ENCODE results near the gene SMOC2. TPM values are rescaled to one million over a fixed set of nuclear protein-coding genes. Genes with fewer than 3 reads are reported as not detected.

Gene SMOC2
- total and polyA plus RNA-seq, 2 of the 13 experiments (the other 11 are each of a cell fraction or from before 2014, with no cell fraction given), result not detected

DNA sequence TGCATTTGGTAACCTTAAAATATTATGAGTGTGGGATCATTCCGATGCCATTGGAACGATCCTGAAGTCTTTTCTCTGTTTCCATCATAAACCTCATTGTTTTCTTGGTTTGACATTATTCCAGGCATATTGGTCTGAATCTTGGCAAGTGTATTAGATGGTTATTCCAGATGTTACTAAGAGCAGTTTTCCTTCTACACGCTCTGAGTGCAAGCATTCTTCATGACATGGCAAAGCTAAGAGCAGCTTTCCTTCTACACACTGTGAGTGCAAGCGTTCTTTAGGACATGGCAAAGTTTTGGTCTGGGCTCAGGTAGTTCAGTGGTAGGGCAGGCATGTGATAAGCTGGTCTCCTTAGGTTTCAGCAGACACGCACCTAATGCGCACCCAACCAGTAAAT, 53.0 kb downstream of the SMOC2 start:
- FAIRE-seq (no peak), ATAC-seq (no peak)
- WGBS (ENCODE audit: low lambda C conversion rate), result 27% methylated on average over 6 of the region's 6 CpGs

DNA sequence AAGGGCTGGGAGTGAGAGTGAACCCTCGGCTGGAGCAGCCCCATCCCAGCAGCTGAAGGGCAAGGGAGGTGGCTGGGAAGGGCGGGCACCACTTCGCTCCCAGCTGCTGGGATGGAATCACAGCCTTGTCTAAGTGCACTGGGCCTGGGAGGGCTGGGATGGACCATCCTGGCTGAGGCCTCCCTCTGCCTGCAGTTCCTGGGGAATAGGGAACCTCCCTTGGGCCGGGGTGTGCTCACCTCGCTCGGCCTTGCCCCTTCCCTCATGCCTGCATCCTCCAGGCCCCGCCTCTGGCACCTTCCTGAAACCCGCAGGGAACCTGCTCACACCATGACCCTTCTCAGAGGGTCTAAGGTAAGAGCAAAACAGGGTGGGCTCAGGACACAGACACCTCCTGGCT, 53.7 kb downstream of the SMOC2 start:
- no peak overlapping the region for H3K27ac ChIP-seq (ENCODE audit: extremely low read length, insufficient read depth, low read length)
- no peak overlapping the region for H2AFZ ChIP-seq (ENCODE audit: low read length)
- intact Hi-C loops (cut with micrococcal nuclease; ENCODE audit: unreplicated experiment), result no loop called here
- ATAC-seq, result no peak
- H3K36me3 ChIP-seq (replicated peaks in 1 of 2; ENCODE audit: control insufficient read depth in 1 of 2, insufficient read depth in 2 of 2, low read length in 2 of 2), result no peaks in the 10 kb centered on the region
- no peaks in the 10 kb centered on the region for H3K79me2 ChIP-seq (ENCODE audit: insufficient read depth, low read length)
- no peak overlapping the region for H3K4me3 ChIP-seq (replicated peaks in 1 of 3; ENCODE audit: insufficient read depth in 1 of 3, low read depth in 2 of 3, low read length in 3 of 3)
- no peaks in the 10 kb centered on the region for H3K9me3 ChIP-seq (ENCODE audit: low read length)
- FAIRE-seq, result no peak
- peaks cover 9% of the 10 kb centered on the region for H3K4me1 ChIP-seq (ENCODE audit: insufficient read depth, low read length)
- DNase-seq (ENCODE audit: low spot score), result no peak
- 7% methylated on average over 6 of the region's 8 CpGs for WGBS (ENCODE audit: low lambda C conversion rate)
- peaks cover 13 to 54% of the 10 kb centered on the region in 2 experiments for H3K27me3 ChIP-seq (ENCODE audit: control insufficient read depth in 1 of 2, insufficient read depth in 2 of 2, low read length in 2 of 2)
- TF ChIP-seq RFX3 (CRISPR knock-in tag; IDR thresholded peaks at IDR 0.05) (no peak), ZNF703 (CRISPR knock-in tag; IDR thresholded peaks at IDR 0.05; ENCODE audit: borderline replicate concordance) (no peak), KDM6A (CRISPR knock-in tag; IDR thresholded peaks at IDR 0.05; ENCODE audit: low read depth) (no peak)
- no peak overlapping the region for H3K9ac ChIP-seq (ENCODE audit: insufficient read depth, low read depth, low read length)
- POLR2A ChIA-PET, result no interaction called here
- BruUV-seq (replicated peaks), result no TSS peak
- no peak overlapping the region for H3K4me2 ChIP-seq (ENCODE audit: low read depth, low read length)
- CTCF ChIA-PET (ENCODE audit: low intra/inter-chr PET ratio, low total read pairs), result no interaction called here
- no peaks in the 10 kb centered on the region for H4K20me1 ChIP-seq (ENCODE audit: insufficient read depth, low read length)
- in situ Hi-C loops (cut with HindIII; ENCODE audit: extremely low pct_ligation_motif_present, low pct_unique_long_range_greater_than_20kb), result no loop called here

More for the DNA sequence above, 53.0 kb downstream of the SMOC2 start:
- Histone ChIP-seq H3K9ac (ENCODE audit: insufficient read depth, low read depth, low read length) (no peak overlapping the region), H3K4me3 (replicated peaks in 1 of 3; ENCODE audit: insufficient read depth in 1 of 3, low read depth in 2 of 3, low read length in 3 of 3) (no peak overlapping the region), H3K79me2 (ENCODE audit: insufficient read depth, low read length) (no peaks in the 10 kb centered on the region), H3K27me3 (ENCODE audit: control insufficient read depth in 1 of 2, insufficient read depth in 2 of 2, low read length in 2 of 2) (peaks cover 13 to 48% of the 10 kb centered on the region in 2 experiments), H3K4me2 (ENCODE audit: low read depth, low read length) (no peak overlapping the region), H3K27ac (ENCODE audit: extremely low read length, insufficient read depth, low read length) (no peak overlapping the region), H2AFZ (ENCODE audit: low read length) (no peak overlapping the region), H3K36me3 (replicated peaks in 1 of 2; ENCODE audit: control insufficient read depth in 1 of 2, insufficient read depth in 2 of 2, low read length in 2 of 2) (no peaks in the 10 kb centered on the region), H3K9me3 (ENCODE audit: low read length) (no peaks in the 10 kb centered on the region), H3K4me1 (ENCODE audit: insufficient read depth, low read length) (peaks cover 1% of the 10 kb centered on the region; the same call in 1 of the 2 replicates), H4K20me1 (ENCODE audit: insufficient read depth, low read length) (no peaks in the 10 kb centered on the region)
- POLR2A ChIA-PET, result no interaction called here
- CTCF ChIA-PET (ENCODE audit: low intra/inter-chr PET ratio, low total read pairs), result no interaction called here
- TF ChIP-seq, protein P1, sequence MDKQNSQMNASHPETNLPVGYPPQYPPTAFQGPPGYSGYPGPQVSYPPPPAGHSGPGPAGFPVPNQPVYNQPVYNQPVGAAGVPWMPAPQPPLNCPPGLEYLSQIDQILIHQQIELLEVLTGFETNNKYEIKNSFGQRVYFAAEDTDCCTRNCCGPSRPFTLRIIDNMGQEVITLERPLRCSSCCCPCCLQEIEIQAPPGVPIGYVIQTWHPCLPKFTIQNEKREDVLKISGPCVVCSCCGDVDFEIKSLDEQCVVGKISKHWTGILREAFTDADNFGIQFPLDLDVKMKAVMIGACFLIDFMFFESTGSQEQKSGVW (CRISPR knock-in tag; IDR thresholded peaks at IDR 0.05; ENCODE audit: borderline replicate concordance), result no peak
- TF ChIP-seq FIP1L1 (IDR thresholded peaks at IDR 0.05; ENCODE audit: borderline replicate concordance, insufficient read depth, low read depth, low read length) (no peak), SNAPC2 (CRISPR knock-in tag; IDR thresholded peaks at IDR 0.05) (no peak), THYN1 (CRISPR knock-in tag; IDR thresholded peaks at IDR 0.05; ENCODE audit: borderline replicate concordance, low read depth) (no peak), PLRG1 (conservative IDR thresholded peaks at IDR 0.05) (no peak), ZNF768 (CRISPR knock-in tag; IDR thresholded peaks at IDR 0.05) (no peak), KLF9 (CRISPR knock-in tag; IDR thresholded peaks at IDR 0.05; ENCODE audit: low read depth) (no peak)
- no TSS peak for BruUV-seq (replicated peaks)
- no peak for DNase-seq (ENCODE audit: low spot score)
- intact Hi-C loops (cut with micrococcal nuclease; ENCODE audit: unreplicated experiment) (no loop called here), in situ Hi-C loops (cut with HindIII; ENCODE audit: extremely low pct_ligation_motif_present, low pct_unique_long_range_greater_than_20kb) (no loop called here)

Measured in HepG2 (cell line).